Fibroblast of lung (primary cell): ENCODE measurements around the gene PEX14. TPM values are rescaled to one million over a fixed set of nuclear protein-coding genes. Genes with fewer than 3 reads are reported as not detected.
"Not testable (repeated sequence)": the region's sequence is repeated elsewhere in the genome, so short reads cannot be mapped to it uniquely, and the experiment has no call there.

Source experiments
- DNase-seq, 2 donors: peaks; one replicate each; pipeline versions ENCODE4 v3.0.0 to v3.0.0-alpha.2; 2010; ENCODE audit warnings: low read depth in 2 of 2
- H2AFZ ChIP-seq: 2 replicates; pipeline ENCODE4 v1.5.1; 2012; ENCODE audit warnings: low read length, control low read depth, inconsistent platforms
- H3K27ac ChIP-seq: 2 replicates; pipeline ENCODE4 v1.5.1; 2011; ENCODE audit warnings: low read length, control low read depth; ENCODE audit not compliant: insufficient read depth
- H3K27me3 ChIP-seq: 2 replicates; pipeline ENCODE4 v1.5.1; 2011; ENCODE audit warnings: mild to moderate bottlenecking, low read length; ENCODE audit not compliant: control insufficient read depth, insufficient read depth
- H3K36me3 ChIP-seq: 2 replicates; pipeline ENCODE4 v1.5.1; 2011; ENCODE audit warnings: low read length; ENCODE audit not compliant: control insufficient read depth, insufficient read depth
- H3K4me1 ChIP-seq: 2 replicates; pipeline ENCODE4 v1.5.1; 2011; ENCODE audit warnings: low read length; ENCODE audit not compliant: control insufficient read depth, insufficient read depth; ENCODE audit errors: extremely low read depth
- H3K4me2 ChIP-seq: 2 replicates; pipeline ENCODE4 v1.5.1; 2011; ENCODE audit warnings: low read length, control low read depth; ENCODE audit not compliant: insufficient read depth; ENCODE audit errors: extremely low read depth
- H3K4me3 ChIP-seq, 4 experiments: fragments of 200-600 bp in 1 of 4; sonication (generic) in 1 of 4; replicated peaks in 1 of 4; 2 replicates each; pipeline ENCODE4 v1.5.1; 2011 to 2016; ENCODE audit warnings: low read length in 4 of 4, low read depth in 3 of 4, mild to moderate bottlenecking in 3 of 4, control low read depth in 2 of 4, inconsistent platforms in 1 of 4, mixed read lengths in 1 of 4; ENCODE audit not compliant: insufficient read depth in 1 of 4; ENCODE audit errors: control extremely low read depth in 1 of 4
- H3K79me2 ChIP-seq: 2 replicates; pipeline ENCODE4 v1.5.1; 2012; ENCODE audit warnings: mild to moderate bottlenecking, low read length, inconsistent platforms; ENCODE audit not compliant: control insufficient read depth, insufficient read depth
- H3K9ac ChIP-seq: 2 replicates; pipeline ENCODE4 v1.5.1; 2011; ENCODE audit warnings: mild to moderate bottlenecking, low read length, control low read depth; ENCODE audit not compliant: insufficient read depth
- H3K9me3 ChIP-seq: 2 replicates; pipeline ENCODE4 v1.5.1; 2012; ENCODE audit warnings: low read depth, low read length; ENCODE audit not compliant: control insufficient read depth, insufficient read depth
- H4K20me1 ChIP-seq: 2 replicates; pipeline ENCODE4 v1.5.1; 2011; ENCODE audit warnings: low read length; ENCODE audit not compliant: control insufficient read depth, insufficient read depth; ENCODE audit errors: extremely low read depth
- EZH2 ChIP-seq: IDR thresholded peaks from 2 replicates; pipeline ENCODE4 v1.5.1; 2012; ENCODE audit warnings: low read length, control low read depth, mild to moderate bottlenecking; ENCODE audit errors: missing control alignments
- polyA minus RNA-seq: library from RNA; depleted of rRNA, polyadenylated mRNA; stranded (reverse); fragments of >200 nt; gene quantifications from 2 replicates; pipeline ENCODE4 v1.2.3, GENCODE V29; 2011; ENCODE audit warnings: low replicate concordance
- polyA plus RNA-seq, 2 donors: library from polyadenylated mRNA; depleted of rRNA in 1 of 2; stranded (reverse) in 1 of 2; unstranded in 1 of 2; fragments of >200 nt; gene quantifications; 2 replicates each; pipeline ENCODE4 v1.2.1, GENCODE V29; 2011 to 2012; ENCODE audit warnings: missing spikeins in 1 of 2
- total RNA-seq: library from RNA; depleted of rRNA; stranded (reverse); fragments of >200 nt; gene quantifications from 2 replicates; pipeline ENCODE4 v1.2.1, GENCODE V29; 2014
- TF ChIP-seq, protein P1 (sequence below), 2 donors: IDR thresholded peaks in 1 of 2; conservative IDR thresholded peaks in 1 of 2; 1 replicate in 1 of 2; 2 replicates in 1 of 2; pipeline ENCODE4 v1.5.1; 2011 to 2012; ENCODE audit warnings: low read length in 2 of 2, control low read depth in 1 of 2, inconsistent platforms in 1 of 2, low read depth in 1 of 2, mild to moderate bottlenecking in 1 of 2

Gene PEX14, protein sequence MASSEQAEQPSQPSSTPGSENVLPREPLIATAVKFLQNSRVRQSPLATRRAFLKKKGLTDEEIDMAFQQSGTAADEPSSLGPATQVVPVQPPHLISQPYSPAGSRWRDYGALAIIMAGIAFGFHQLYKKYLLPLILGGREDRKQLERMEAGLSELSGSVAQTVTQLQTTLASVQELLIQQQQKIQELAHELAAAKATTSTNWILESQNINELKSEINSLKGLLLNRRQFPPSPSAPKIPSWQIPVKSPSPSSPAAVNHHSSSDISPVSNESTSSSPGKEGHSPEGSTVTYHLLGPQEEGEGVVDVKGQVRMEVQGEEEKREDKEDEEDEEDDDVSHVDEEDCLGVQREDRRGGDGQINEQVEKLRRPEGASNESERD
- 8.2 and 11.4 TPM in 2 replicates for total RNA-seq
- polyA plus RNA-seq: 10.3 and 14.4 TPM in 2 replicates
- 17.8 and 23.5 TPM in 2 replicates for polyA plus RNA-seq (2012)
- polyA minus RNA-seq: 12.0 and 12.2 TPM in 2 replicates

- peak; percentile 77 to 85 for DNase-seq
- Histone ChIP-seq H3K9ac (peak within 1 kb of the TSS; percentile 68), H3K27me3 (no peaks in the 10 kb centered on the region), H3K27ac (peak within 1 kb of the TSS; percentile 62), H4K20me1 (no peaks in the 10 kb centered on the region), H3K36me3 (no peaks in the 10 kb centered on the region), H3K4me3 (peak within 1 kb of the TSS; percentile 88 to 96 (median 92)), H3K4me2 (peak within 1 kb of the TSS; percentile 83), H3K4me1 (peaks cover 4% of the 10 kb centered on the region), H3K9me3 (no peaks in the 10 kb centered on the region), H2AFZ (peak within 1 kb of the TSS; percentile 80), H3K79me2 (peaks cover 35% of the 10 kb centered on the region)
- no peak for TF ChIP-seq EZH2
- TF ChIP-seq, protein P1, sequence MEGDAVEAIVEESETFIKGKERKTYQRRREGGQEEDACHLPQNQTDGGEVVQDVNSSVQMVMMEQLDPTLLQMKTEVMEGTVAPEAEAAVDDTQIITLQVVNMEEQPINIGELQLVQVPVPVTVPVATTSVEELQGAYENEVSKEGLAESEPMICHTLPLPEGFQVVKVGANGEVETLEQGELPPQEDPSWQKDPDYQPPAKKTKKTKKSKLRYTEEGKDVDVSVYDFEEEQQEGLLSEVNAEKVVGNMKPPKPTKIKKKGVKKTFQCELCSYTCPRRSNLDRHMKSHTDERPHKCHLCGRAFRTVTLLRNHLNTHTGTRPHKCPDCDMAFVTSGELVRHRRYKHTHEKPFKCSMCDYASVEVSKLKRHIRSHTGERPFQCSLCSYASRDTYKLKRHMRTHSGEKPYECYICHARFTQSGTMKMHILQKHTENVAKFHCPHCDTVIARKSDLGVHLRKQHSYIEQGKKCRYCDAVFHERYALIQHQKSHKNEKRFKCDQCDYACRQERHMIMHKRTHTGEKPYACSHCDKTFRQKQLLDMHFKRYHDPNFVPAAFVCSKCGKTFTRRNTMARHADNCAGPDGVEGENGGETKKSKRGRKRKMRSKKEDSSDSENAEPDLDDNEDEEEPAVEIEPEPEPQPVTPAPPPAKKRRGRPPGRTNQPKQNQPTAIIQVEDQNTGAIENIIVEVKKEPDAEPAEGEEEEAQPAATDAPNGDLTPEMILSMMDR (conservative IDR thresholded peaks at IDR 0.05 in 1 of 2, IDR thresholded peaks at IDR 0.05 in 1 of 2; ENCODE audit: low read depth in 1 of 2, low read length in 2 of 2): no peak
These were observed at the start of gene PEX14 for GRCh38 chr1:10474613-10475507. Gene PEX14 (plus strand): TSS chr1:10474950. CDS start chr1:10474967, 17 bp downstream.

GRCh38 chr1:10425826-10426534 is 48.8 kb upstream of the PEX14 start:
- not testable (repeated sequence) for H2AFZ ChIP-seq

GRCh38 chr1:10426535-10426848 is 48.3 kb upstream of the PEX14 start:
- not testable (repeated sequence) for H3K27me3 ChIP-seq, H3K27ac ChIP-seq, H4K20me1 ChIP-seq, H3K9ac ChIP-seq, H3K4me1 ChIP-seq, H3K4me3 ChIP-seq, H3K36me3 ChIP-seq, H3K4me2 ChIP-seq, H3K9me3 ChIP-seq, H3K79me2 ChIP-seq, DNase-seq, H2AFZ ChIP-seq

More at GRCh38 chr1:10425826-10426534, 48.8 kb upstream of the PEX14 start:
- H3K9ac ChIP-seq, H3K36me3 ChIP-seq, H4K20me1 ChIP-seq, H3K27ac ChIP-seq, H3K9me3 ChIP-seq, H3K79me2 ChIP-seq, H3K4me1 ChIP-seq, H3K4me3 ChIP-seq, H3K27me3 ChIP-seq, H3K4me2 ChIP-seq, DNase-seq: not testable (repeated sequence)
